HG02571 (cell line): ENCODE results near the gene UBE2E2.

Experiments used
- ATAC-seq: cut with Tn5 transposase; IDR thresholded peaks from one replicate; pipeline ENCODE4 v1.9.1; 2021; ENCODE audit warnings: mild to moderate bottlenecking, moderate library complexity; ENCODE audit not compliant: unreplicated experiment

The UBE2E2 gene

GRCh38 chr3:23567917-23568316 is 364.8 kb downstream of the UBE2E2 start:
- peak; percentile 54 for ATAC-seq

DNA sequence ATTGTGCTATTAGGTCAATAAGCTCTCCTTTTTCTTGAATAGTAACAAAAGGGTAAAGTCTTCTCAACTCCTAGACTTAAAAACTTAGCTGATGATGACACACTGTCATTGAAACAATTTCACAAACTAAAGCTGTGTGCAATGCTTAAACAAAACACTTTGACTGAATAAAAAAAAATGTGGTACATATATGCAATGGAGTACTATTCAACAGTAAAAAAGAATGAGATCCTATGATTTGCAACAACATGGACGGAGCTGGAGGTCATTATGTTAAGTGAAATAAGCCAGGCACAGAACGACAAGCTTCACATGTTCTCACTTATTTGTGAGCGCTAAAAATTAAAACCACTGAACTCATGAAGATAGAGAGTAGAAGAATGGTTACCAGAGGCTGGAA is 370.7 kb downstream of the UBE2E2 start:
- no peak for ATAC-seq

- ATAC-seq: no peak
Observed at GRCh38 chr3:23574822-23575315, 371.7 kb downstream of the UBE2E2 start.

- no peak for ATAC-seq
Observed at GRCh38 chr3:23575697-23576096, 372.6 kb downstream of the UBE2E2 start.

- no peak for ATAC-seq
Observed at GRCh38 chr3:23576379-23576959, 373.3 kb downstream of the UBE2E2 start.

GRCh38 chr3:23580096-23580713 is 377.1 kb downstream of the UBE2E2 start:
- ATAC-seq: no peak

- ATAC-seq: no peak
Observed at GRCh38 chr3:23583980-23584740, 381.0 kb downstream of the UBE2E2 start.

DNA sequence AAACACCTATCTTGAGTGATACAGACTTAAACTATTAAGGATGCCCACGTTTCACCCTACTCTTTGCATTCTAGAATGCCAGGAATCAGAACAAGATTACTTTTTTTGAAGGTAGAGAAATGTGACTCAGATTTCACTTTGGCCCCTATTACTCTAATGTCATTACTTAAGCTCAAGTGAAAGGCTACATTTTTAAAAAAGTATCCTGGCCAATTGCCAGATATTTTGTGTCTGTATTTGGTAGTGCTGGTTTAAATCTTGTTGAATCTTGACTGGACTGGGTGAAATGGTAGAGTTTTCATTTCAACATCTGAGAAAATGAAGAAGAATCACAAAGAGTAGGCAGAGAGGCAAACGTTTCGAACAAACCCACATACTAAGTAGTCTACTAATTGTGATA is 384.4 kb downstream of the UBE2E2 start:
- no peak for ATAC-seq

DNA sequence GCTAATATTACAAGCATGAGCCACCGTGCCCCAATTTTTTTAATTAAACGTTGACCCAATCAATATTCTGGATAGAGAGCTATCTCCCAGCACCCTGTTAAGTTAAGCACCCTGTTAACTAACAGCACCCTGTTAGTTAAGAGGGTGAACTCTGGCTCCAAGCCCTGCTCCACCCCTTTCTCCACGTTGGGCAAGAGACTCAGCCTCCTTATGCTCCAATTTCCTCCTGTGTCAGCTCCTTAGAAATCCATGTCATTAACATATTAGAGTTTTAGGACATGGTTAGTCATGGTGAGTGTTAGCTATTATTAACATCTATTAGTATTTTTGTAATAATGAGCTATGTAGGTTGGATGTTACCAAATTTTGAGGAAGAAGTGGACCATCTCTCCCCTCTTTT is 385.4 kb downstream of the UBE2E2 start:
- ATAC-seq: no peak

- no peak for ATAC-seq
Observed at GRCh38 chr3:23589602-23590001, 386.5 kb downstream of the UBE2E2 start.

DNA sequence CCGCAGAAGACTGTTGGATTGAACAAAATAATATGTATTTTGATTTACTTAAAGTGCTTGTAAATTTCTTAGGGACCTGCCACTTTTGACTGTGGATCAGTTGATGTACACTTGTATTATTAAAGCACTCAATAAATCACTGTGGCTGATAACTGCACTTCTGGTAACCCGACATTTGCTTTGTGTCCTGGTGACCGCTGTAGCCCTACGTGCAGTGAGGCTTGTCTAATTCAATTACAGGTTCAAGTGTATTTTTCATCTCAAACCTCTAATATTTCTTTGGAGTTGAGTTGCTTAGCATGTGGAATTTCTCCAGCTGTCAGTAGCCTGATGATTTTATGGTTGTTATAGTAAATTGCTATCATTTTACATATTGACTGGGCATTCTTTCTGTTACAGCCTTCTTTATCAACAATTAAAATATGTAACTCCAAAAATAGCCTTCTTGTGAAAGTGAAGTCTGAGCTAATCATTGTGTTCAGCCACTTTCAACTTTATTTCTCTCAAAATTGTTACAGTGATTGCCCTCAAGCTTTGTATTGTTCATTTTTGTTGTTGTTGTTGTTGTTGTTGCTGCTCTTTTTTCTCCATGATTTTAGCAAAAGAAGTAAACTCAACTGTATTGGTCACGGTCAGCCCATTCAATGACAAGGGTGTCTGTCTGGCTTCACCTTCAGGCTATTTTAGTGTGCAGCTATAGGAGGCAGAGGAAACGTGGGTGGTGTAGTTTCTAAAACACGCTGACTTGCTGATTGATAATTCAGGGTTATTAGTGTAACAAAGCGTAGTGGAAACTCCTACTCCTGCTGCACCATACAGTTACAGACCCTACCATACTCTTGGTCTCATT is 387.5 kb downstream of the UBE2E2 start:
- ATAC-seq: peak; percentile 93

DNA sequence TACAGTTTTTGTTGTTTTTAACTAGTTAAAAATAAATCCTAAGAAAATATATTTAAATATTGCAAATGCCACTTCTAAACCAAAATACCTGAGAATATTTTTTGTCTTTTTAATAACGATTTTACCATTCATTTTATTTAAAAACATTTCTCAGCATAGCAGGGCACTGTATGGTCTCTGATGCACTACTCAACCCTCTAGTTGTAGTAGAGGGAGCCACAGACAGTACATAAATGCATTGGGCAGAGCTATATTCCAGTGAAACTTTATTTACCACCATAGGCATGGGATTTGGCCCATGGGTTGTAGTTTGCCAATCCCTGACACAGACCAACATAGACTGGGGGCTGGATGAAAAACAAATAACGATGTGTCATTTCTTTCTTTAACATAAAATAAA is 388.2 kb downstream of the UBE2E2 start:
- no peak for ATAC-seq

DNA sequence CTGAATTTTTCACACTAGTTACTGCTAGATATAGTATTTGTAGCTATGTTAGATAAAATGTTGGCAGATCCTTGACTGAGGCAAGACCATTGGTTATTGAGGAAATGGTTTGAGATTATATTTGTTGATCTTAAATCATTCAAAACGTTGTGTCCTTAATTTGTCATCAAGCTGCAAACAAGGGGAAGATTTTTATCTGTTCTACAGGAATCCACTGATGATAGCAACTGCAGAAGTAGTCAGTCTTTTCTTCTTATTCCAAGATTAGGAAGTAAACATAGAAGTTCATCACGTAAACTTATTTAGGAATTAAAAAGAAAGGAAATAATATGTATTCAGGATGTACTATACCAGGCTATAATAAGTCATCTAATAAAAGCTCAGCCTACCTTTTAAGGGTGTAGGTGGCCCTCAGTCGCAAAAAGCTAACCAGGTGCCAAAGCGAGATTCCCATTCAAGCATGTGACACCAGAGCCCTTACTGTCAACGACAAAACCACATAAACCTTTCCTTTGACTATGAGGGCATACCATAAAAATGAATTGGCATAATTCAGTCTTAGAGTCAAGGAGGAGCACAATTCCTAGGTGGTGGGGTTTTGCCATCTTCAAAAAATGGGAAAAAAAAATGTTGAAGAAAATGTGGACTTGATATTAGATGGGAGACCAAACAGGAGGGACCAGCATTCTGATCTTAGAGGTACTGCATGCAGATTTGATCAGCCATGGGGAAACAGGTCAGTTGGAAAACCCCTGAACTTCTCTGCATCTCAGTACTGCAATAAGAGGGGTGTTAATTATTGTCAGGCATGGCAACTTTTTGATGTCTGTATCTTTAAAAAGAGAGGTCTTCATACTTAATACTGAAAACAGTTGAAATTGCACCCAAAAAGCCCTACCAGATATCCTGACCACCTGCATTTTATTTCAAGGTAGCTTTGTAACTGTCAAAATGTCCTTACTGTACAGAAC is 390.1 kb downstream of the UBE2E2 start:
- ATAC-seq: no peak

- no peak for ATAC-seq
Observed at GRCh38 chr3:23594066-23594465, 390.9 kb downstream of the UBE2E2 start.

DNA sequence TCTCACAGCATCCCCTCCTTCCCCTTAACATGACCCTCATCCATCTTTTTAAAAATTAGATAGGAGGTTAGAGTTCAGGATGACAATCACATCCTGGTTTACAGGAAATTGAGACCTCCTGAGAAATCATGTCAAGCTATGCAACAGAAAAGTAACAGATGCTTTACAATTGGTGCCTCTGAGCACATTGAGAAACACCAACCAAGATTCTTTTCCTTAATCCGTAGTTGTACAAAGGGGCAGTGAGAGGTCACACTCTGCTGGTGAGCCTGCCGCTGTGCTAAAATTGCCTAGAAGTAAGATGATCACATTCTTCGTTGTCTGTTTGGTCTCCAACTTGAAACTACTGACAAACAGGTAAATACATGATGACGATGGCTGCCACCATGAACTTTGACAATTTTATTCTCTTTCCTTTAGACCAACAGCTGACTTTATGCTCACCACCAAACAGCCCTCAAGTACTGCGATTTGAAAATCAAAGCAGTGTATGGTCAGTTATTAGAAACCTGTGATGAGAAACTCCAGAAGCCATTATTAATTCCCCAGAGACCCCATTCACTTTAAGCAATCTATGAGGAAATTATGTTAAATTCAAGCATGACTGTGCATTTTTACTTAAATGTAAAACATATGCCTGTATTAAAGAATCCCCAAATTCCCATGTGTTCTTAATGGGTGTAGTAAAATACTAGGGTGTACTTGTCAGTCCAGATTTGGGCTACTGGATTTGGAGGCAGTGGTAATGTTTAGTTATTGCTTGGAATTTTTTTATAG is 392.0 kb downstream of the UBE2E2 start:
- ATAC-seq: no peak

DNA sequence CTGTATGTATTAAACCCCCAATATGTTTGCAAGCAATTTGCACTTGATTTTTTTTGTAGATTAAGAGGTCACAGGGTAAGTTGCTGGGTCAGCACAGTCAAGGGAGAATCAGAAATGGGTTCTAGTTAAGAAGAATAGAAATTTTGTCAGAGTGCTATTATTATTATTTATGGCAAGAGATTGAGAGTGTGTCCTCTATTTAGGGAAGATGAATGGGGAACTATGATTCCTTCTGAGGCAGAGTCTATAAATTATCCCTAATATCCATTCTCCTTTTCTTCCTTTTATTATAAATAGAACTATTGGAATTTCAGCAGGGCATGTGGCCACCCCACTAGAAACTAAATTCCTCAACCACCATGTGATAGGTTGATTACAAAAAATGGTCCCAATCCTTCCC is 392.7 kb downstream of the UBE2E2 start:
- no peak for ATAC-seq

- ATAC-seq: no peak
Observed at GRCh38 chr3:23600167-23600871, 397.2 kb downstream of the UBE2E2 start.

GRCh38 chr3:23601091-23601822 is 398.1 kb downstream of the UBE2E2 start:
- ATAC-seq: no peak
